Mesendoderm (in vitro differentiated cells): Measurements from ENCODE around the gene ZBTB40.

Experiments
- DNase-seq: peaks from one replicate; pipeline ENCODE4 v3.0.0; 2013
- H2AK5ac ChIP-seq: 2 replicates; pipeline ENCODE4 v1.6.1; 2013; ENCODE audit warnings: low read length, inconsistent platforms
- H2BK120ac ChIP-seq: 2 replicates; pipeline ENCODE4 v1.6.1; 2013; ENCODE audit warnings: low read depth, mild to moderate bottlenecking, low read length, moderate library complexity, mixed read lengths
- H2BK15ac ChIP-seq: replicated peaks from 2 replicates; pipeline ENCODE4 v1.6.1; 2013; ENCODE audit warnings: low read depth, mild to moderate bottlenecking, moderate library complexity
- H2BK5ac ChIP-seq: 2 replicates; pipeline ENCODE4 v1.6.1; 2013; ENCODE audit warnings: low read length, inconsistent platforms
- H3K18ac ChIP-seq: 2 replicates; pipeline ENCODE4 v1.6.1; 2013; ENCODE audit warnings: mild to moderate bottlenecking, low read length, mixed read lengths
- H3K23ac ChIP-seq: one replicate; pipeline ENCODE4 v1.6.1; 2013; ENCODE audit warnings: low read length
- H3K27ac ChIP-seq: 2 replicates; pipeline ENCODE4 v1.5.1; 2013; ENCODE audit warnings: low read depth, mild to moderate bottlenecking, inconsistent platforms, low read length, moderate library complexity
- H3K27me3 ChIP-seq: 2 replicates; pipeline ENCODE4 v1.6.1; 2013; ENCODE audit warnings: low read length, control low read depth, mild to moderate bottlenecking, inconsistent platforms; ENCODE audit not compliant: insufficient read depth, poor library complexity
- H3K36me3 ChIP-seq: 2 replicates; pipeline ENCODE4 v1.6.1; 2013; ENCODE audit warnings: low read length, inconsistent platforms; ENCODE audit not compliant: control insufficient read depth, insufficient read depth
- H3K4ac ChIP-seq: one replicate; pipeline ENCODE4 v1.6.1; 2013; ENCODE audit warnings: low read depth, mild to moderate bottlenecking, low read length, moderate library complexity
- H3K4me1 ChIP-seq: 2 replicates; pipeline ENCODE4 v1.6.1; 2013; ENCODE audit warnings: low read depth, low read length, inconsistent platforms; ENCODE audit not compliant: control insufficient read depth
- H3K4me2 ChIP-seq: 2 replicates; pipeline ENCODE4 v1.6.1; 2013; ENCODE audit warnings: low read length
- H3K4me3 ChIP-seq: 2 replicates; pipeline ENCODE4 v1.5.1; 2013; ENCODE audit warnings: mild to moderate bottlenecking, low read length
- H3K56ac ChIP-seq: one replicate; pipeline ENCODE4 v1.6.1; 2013; ENCODE audit warnings: low read length
- H3K79me1 ChIP-seq: 2 replicates; pipeline ENCODE4 v1.6.1; 2013; ENCODE audit warnings: low read length, inconsistent platforms
- H3K79me2 ChIP-seq: 2 replicates; pipeline ENCODE4 v1.6.1; 2013; ENCODE audit warnings: mild to moderate bottlenecking, low read length; ENCODE audit not compliant: control insufficient read depth, insufficient read depth
- H3K9ac ChIP-seq: 2 replicates; pipeline ENCODE4 v1.6.1; 2013; ENCODE audit warnings: low read length, inconsistent platforms
- H4K5ac ChIP-seq: one replicate; pipeline ENCODE4 v1.6.1; 2013; ENCODE audit warnings: low read length
- H4K8ac ChIP-seq: one replicate; pipeline ENCODE4 v1.6.1; 2013; ENCODE audit warnings: low read depth, mild to moderate bottlenecking, control low read depth, low read length, moderate library complexity
- WGBS: extraction: QIAGEN DNeasy Blood & Tissue Kit; methylation state at CpG from one replicate; pipeline ENCODE4 v1.1.7; 2013; ENCODE audit warnings: low lambda C conversion rate, missing lambda C conversion rate; ENCODE audit not compliant: insufficient coverage; ENCODE audit errors: extremely low coverage; 5-methylcytosine and 5-hydroxymethylcytosine counted together

The ZBTB40 gene

DNA sequence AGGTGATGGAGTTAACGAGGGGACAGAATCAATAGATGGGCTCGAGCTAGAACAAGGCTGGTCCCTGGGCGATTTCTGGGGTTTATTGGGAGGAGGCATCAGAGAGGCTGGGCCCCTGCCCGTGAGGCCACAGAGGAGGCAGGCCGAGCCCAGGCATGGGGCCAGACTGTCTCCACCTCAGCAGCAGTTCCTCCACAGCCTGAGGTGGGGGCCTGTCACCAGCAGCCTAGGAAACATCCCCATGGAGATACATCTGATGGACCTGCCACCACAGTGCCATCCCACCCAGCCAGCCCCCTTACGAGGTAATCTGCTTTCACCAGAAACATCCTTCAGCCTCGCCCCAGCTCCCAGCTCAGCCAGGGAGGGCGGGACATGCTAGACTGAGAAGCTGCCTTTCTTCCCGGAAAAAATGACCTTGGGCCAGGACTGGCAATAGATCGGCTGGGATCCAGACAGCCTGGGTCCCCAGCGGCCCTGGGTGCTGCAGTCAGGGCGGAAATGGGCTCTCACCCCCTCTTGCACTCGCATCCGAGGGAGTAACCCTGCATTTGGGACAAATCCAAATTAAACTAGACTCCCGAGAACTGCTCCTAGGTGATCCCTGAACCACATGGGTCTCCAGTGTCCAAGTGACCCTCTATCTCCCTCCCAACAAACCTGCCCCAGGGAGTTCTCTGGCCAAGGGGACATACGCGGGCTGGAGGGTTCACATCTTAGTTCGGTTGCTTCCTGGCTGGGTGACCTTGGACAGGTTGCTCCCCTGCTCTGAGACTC, 101.6 kb downstream of the ZBTB40 start:
- H2BK15ac ChIP-seq = no peak overlapping the region
- peaks cover 2% of the 10 kb centered on the region for H3K4me1 ChIP-seq
- H3K4ac ChIP-seq = no peak overlapping the region
- no peak overlapping the region for H3K4me3 ChIP-seq
- H3K4me2 ChIP-seq = no peak overlapping the region
- H3K18ac ChIP-seq = no peak overlapping the region
- H3K79me2 ChIP-seq = no peaks in the 10 kb centered on the region
- no peak overlapping the region for H3K27ac ChIP-seq
- H2BK5ac ChIP-seq = no peak overlapping the region
- H4K5ac ChIP-seq = no peak overlapping the region
- no peak overlapping the region for H2AK5ac ChIP-seq
- H3K27me3 ChIP-seq = no peaks in the 10 kb centered on the region
- no peaks in the 10 kb centered on the region for H3K36me3 ChIP-seq
- H3K9ac ChIP-seq = no peak overlapping the region
- H3K79me1 ChIP-seq = no peaks in the 10 kb centered on the region
- H3K23ac ChIP-seq = no peak overlapping the region
- no CpG with 5 or more reads among the region's 18 CpGs for WGBS
- H2BK120ac ChIP-seq = no peak overlapping the region
- no peak for DNase-seq
- H3K56ac ChIP-seq = no peak overlapping the region
- no peak overlapping the region for H4K8ac ChIP-seq

DNA sequence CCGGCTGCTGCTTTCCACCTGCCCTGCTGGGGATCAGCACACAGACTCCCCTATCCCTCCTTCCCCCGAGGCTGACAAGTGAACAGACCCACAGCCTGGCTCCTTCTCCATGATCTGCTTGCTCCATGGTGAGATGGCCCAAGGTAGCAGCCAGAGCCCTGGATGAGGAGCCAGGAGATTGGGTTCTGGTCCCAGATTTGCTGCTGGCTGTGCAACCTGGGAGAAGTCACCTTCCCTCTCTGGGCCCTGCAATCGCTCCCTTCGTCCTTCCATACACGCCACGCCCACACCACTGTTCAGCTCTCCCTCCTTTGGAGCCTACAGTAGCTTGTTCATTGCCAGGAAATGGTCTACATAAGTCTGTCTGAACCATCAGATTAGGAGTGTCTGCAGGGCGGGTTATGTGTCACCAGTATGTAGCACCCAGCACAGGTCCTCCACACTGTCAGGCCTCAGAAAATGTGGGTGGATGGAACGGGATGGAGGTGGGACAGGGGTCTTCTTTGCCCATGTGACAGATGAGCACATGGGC, 102.4 kb downstream of the ZBTB40 start:
- Histone ChIP-seq H3K4ac (no peak overlapping the region), H3K27ac (no peak overlapping the region), H4K5ac (no peak overlapping the region), H3K4me1 (peaks cover 2% of the 10 kb centered on the region), H3K23ac (no peak overlapping the region), H3K4me2 (no peak overlapping the region), H2BK120ac (no peak overlapping the region), H3K79me2 (no peaks in the 10 kb centered on the region), H3K27me3 (no peaks in the 10 kb centered on the region), H2AK5ac (no peak overlapping the region), H2BK5ac (no peak overlapping the region), H3K36me3 (no peaks in the 10 kb centered on the region), H3K56ac (no peak overlapping the region), H4K8ac (no peak overlapping the region), H3K9ac (no peak overlapping the region), H3K18ac (no peak overlapping the region), H3K4me3 (no peak overlapping the region), H3K79me1 (no peaks in the 10 kb centered on the region), H2BK15ac (no peak overlapping the region)
- WGBS = no CpG with 5 or more reads among the region's 8 CpGs
- DNase-seq = no peak

DNA sequence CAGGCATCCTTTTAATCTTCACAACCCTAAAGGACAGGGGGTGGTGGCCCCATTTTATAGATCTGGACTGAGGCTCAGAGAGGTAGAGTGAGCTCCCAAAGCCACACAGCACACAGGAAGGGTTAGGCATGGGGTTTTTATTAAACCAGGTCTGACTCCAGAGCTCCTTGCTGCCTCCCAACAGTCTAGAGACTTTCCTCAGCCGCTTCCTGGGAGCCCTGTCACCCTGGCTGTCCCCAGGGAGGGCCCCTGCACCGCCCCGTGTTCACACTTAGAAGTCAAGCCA, 103.7 kb downstream of the ZBTB40 start:
- WGBS = no CpG with 5 or more reads among the region's 3 CpGs
- Histone ChIP-seq H2AK5ac (no peak overlapping the region), H3K36me3 (no peaks in the 10 kb centered on the region), H3K79me1 (no peaks in the 10 kb centered on the region), H4K8ac (no peak overlapping the region), H3K27ac (no peak overlapping the region), H4K5ac (no peak overlapping the region), H3K18ac (no peak overlapping the region), H3K27me3 (no peaks in the 10 kb centered on the region), H2BK15ac (no peak overlapping the region), H3K23ac (no peak overlapping the region), H3K56ac (no peak overlapping the region), H3K4me3 (no peak overlapping the region), H3K9ac (no peak overlapping the region), H3K79me2 (no peaks in the 10 kb centered on the region), H3K4me2 (no peak overlapping the region), H3K4me1 (peaks cover 2% of the 10 kb centered on the region), H2BK120ac (no peak overlapping the region), H3K4ac (no peak overlapping the region), H2BK5ac (no peak overlapping the region)
- DNase-seq = no peak

DNA sequence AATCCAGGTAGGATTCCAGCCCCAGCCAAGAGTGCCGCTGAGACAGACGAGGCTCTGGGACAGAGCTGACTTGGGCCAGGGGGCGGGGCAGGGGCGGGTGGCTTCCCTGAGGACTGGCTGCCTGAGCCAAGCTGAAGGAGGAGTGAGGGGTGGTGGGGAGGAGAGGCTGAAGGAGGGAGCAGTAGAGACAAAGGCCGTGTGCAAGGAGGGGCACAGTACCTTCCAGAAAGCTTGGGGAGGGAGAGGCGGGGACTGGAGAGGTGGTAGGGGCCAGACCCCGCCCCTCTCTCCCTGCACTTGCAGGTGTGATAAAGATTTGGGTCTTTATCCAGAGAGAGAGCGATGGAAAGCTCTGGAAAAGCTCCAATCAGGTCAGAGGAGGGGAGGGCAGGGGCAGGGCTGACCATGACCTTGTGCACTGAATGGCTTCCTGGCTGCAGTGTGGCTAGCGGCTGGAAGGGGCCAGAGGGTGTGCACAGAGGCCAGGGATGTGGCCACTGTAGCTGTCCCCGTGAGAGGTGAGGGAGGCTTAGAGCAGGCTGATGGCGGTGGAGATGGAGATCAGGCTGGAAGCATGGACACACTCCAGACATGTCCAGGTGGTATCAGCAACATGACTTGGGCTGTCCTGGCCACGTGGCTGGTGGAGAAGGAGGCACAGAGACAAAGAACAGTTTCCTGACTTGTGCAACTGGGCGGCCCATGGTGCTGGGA, 104.9 kb downstream of the ZBTB40 start:
- Histone ChIP-seq H3K79me2 (no peaks in the 10 kb centered on the region), H2BK120ac (no peak overlapping the region), H3K4me2 (no peak overlapping the region), H3K18ac (no peak overlapping the region), H3K9ac (peak overlapping the region; percentile 52), H3K56ac (peak overlapping the region; percentile 81), H3K27me3 (no peaks in the 10 kb centered on the region), H3K27ac (no peak overlapping the region), H2AK5ac (peak overlapping the region; percentile 15), H2BK5ac (no peak overlapping the region), H2BK15ac (no peak overlapping the region), H4K8ac (no peak overlapping the region), H3K79me1 (no peaks in the 10 kb centered on the region), H4K5ac (no peak overlapping the region), H3K4me1 (peaks cover 2% of the 10 kb centered on the region), H3K23ac (peak overlapping the region; percentile 9), H3K36me3 (no peaks in the 10 kb centered on the region), H3K4ac (no peak overlapping the region), H3K4me3 (no peak overlapping the region)
- peak; percentile 82 for DNase-seq
- WGBS = no CpG with 5 or more reads among the region's 13 CpGs

DNA sequence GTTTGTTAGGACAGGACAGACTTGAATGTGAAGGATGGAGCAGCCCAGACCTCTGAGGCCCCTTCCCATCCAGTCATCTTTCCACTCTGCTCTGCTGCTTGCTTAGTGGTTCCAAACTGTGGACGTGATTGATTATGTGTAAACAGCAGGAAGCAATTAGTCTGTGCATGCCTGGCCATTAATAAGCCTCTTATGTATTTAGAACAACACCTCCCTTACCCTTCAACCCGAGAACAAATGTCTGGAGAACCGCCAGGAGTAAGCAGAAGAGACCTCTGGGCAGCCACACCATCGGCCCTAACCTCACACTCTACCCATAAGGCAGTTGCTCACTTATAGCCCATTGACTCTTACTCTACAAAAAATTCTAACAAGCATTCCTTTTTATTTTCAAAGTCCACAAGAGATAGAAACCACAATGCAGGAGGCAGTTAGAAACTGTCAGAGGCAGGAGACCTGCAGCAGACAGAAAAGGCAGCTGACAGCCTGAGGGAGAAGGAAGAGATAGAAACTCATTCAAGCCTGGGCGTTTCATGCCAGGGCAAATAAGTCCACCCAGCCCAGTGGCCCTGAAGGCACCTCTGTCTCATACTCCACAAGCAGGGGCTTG, 105.8 kb downstream of the ZBTB40 start:
- H3K9ac ChIP-seq = no peak overlapping the region
- no peak overlapping the region for H3K4me3 ChIP-seq
- WGBS = no CpG with 5 or more reads among the region's 5 CpGs
- DNase-seq = no peak
- no peak overlapping the region for H2BK5ac ChIP-seq
- no peak overlapping the region for H2BK15ac ChIP-seq
- peaks cover 4% of the 10 kb centered on the region for H3K27me3 ChIP-seq
- no peak overlapping the region for H3K27ac ChIP-seq
- no peak overlapping the region for H2BK120ac ChIP-seq
- H3K4me1 ChIP-seq = peaks cover 2% of the 10 kb centered on the region
- H3K23ac ChIP-seq = no peak overlapping the region
- H2AK5ac ChIP-seq = no peak overlapping the region
- H3K79me2 ChIP-seq = no peaks in the 10 kb centered on the region
- no peak overlapping the region for H3K18ac ChIP-seq
- no peak overlapping the region for H4K5ac ChIP-seq
- H4K8ac ChIP-seq = no peak overlapping the region
- no peaks in the 10 kb centered on the region for H3K79me1 ChIP-seq
- no peak overlapping the region for H3K56ac ChIP-seq
- no peak overlapping the region for H3K4ac ChIP-seq
- H3K4me2 ChIP-seq = no peak overlapping the region
- no peaks in the 10 kb centered on the region for H3K36me3 ChIP-seq
